ENCODE results near the gene ABCC4. TPM values are rescaled to one million over a fixed set of nuclear protein-coding genes. Genes with fewer than 3 reads are reported as not detected.

ABCC4 gene
- total RNA-seq, 2 donors from 2014 or later: 119 to 144 TPM

DNA sequence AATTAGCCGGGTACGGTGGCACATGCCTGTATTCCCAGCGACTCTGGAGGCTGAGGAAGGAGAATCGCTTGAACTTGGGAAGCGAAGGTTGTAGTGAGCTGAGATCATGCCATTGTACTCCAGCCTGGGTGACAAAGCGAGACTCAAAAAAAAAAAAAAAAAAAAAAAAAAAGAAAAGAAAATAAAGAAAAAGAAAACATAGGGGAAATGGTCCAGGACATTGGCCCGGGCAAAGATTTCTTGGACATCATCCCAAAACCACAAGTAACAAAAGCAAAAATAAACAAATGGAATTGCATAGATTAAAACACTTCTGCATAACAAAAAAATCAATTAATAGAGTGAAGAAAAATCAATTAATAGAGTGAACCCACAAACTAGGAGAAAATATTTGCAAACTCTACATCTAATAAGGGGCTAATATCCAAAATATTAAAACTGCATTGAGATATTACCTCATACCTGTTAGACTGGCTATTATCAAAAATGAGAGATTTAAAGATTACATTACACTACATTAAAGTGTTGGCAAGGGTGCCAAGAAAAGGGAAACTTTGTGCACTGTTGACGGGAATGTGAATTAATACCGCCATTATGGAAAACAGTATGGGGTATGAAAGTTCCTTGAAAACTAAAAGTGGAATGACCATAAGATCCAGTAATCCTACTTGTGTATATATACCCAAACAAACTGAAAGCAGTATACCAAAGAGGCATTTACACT, 18.5 kb upstream of the ABCC4 start:
- Histone ChIP-seq H3K4me3 (ENCODE audit: low read length) (no peak overlapping the region), H3K4me1 (ENCODE audit: control insufficient read depth, insufficient read depth, low read length) (no peaks in the 10 kb centered on the region), H3K9me3 (ENCODE audit: control insufficient read depth, low read length) (no peaks in the 10 kb centered on the region), H3K36me3 (ENCODE audit: control insufficient read depth, insufficient read depth, low read length) (no peaks in the 10 kb centered on the region), H3K27me3 (ENCODE audit: control insufficient read depth, insufficient read depth, low read length, poor library complexity, severe bottlenecking) (no peaks in the 10 kb centered on the region), H3K27ac (ENCODE audit: low read depth, low read length) (no peak overlapping the region), H3K9ac (ENCODE audit: extremely low read depth, low read length, poor library complexity, severe bottlenecking) (no peak overlapping the region)
- DNase-seq: no peak
- H3K27me3 Mint-ChIP-seq (ENCODE audit: insufficient read depth): no peaks in the 10 kb centered on the region
- WGBS, 2 experiments (ENCODE audit: insufficient coverage in 1 of 2, insufficient read length in 1 of 2): 88 to 95% methylated on average over 7 to 8 of the region's 9 CpGs
- no peak for TF ChIP-seq CTCF (conservative IDR thresholded peaks at IDR 0.05)
- no peak overlapping the region for H3K4me3 Mint-ChIP-seq
- H3K9me3 Mint-ChIP-seq: peaks cover 7% of the 10 kb centered on the region
- no peak overlapping the region for H3K27ac Mint-ChIP-seq
- peaks cover 6% of the 10 kb centered on the region for H3K4me1 Mint-ChIP-seq
- no peaks in the 10 kb centered on the region for H3K36me3 Mint-ChIP-seq (ENCODE audit: low read depth)

DNA sequence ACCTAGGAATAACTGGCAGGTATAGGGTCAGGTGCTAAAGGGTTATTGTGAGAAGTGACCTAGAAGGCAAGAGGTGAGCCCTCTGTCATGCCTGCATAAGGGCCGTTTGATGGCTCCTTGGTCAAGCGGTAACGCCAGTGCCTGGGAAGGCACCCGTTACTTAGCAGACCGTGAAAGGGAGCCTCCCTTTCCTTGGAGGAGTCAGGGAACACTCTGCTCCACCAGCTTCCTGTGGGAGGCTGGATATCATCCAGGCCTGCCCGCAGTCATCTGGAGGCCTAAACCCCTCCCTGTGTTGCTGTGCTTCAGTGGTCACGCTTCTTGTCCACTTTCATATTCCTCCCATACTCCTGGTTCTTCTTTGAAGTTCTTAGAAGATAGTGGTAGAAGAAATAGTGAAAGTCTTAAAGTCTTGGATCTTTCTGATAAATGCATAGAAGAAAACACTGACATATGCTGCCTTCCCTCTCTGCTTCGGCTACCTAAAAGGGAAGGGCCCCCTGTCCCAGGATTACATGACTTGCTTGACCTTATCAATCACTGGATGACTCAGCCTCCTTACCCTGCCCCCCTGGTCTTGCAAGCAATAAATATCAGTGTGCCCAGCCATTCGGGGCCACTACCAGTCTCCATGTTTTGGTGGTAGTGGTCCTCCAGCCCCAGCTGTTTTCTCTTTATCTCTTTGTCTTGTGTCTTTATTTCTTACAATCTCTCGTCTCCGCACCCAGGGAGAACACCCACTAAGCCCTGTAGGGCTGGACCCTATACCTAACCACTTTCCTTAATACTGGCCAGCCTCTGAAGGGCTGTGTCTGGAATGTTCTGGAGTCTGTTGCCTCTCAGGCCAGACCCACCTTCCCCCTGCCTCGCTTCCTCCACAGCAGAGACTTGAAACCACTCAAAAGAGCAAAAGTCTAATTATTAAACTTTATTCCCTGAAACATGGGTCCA, 16.1 kb upstream of the ABCC4 start:
- H3K4me1 Mint-ChIP-seq: peaks cover 6% of the 10 kb centered on the region
- H3K9me3 Mint-ChIP-seq: peaks cover 7% of the 10 kb centered on the region
- Histone ChIP-seq H3K27ac (ENCODE audit: low read depth, low read length) (no peak overlapping the region), H3K27me3 (ENCODE audit: control insufficient read depth, insufficient read depth, low read length, poor library complexity, severe bottlenecking) (no peaks in the 10 kb centered on the region), H3K4me3 (ENCODE audit: low read length) (no peak overlapping the region), H3K9me3 (ENCODE audit: control insufficient read depth, low read length) (no peaks in the 10 kb centered on the region), H3K4me1 (ENCODE audit: control insufficient read depth, insufficient read depth, low read length) (no peaks in the 10 kb centered on the region), H3K36me3 (ENCODE audit: control insufficient read depth, insufficient read depth, low read length) (no peaks in the 10 kb centered on the region), H3K9ac (ENCODE audit: extremely low read depth, low read length, poor library complexity, severe bottlenecking) (no peak overlapping the region)
- H3K27me3 Mint-ChIP-seq (ENCODE audit: insufficient read depth): no peaks in the 10 kb centered on the region
- H3K4me3 Mint-ChIP-seq: no peak overlapping the region
- WGBS, 2 experiments (ENCODE audit: insufficient coverage in 1 of 2, insufficient read length in 1 of 2): 69 to 85% methylated on average over 4 to 11 of the region's 12 CpGs
- H3K27ac Mint-ChIP-seq: no peak overlapping the region
- no peak for DNase-seq
- no peaks in the 10 kb centered on the region for H3K36me3 Mint-ChIP-seq (ENCODE audit: low read depth)
- no peak for TF ChIP-seq CTCF (conservative IDR thresholded peaks at IDR 0.05)

GRCh38 chr13:95315752-95316151, 14.5 kb upstream of the ABCC4 start:
- H3K27ac ChIP-seq (ENCODE audit: low read depth, low read length): no peak overlapping the region
- H3K4me1 ChIP-seq (ENCODE audit: control insufficient read depth, insufficient read depth, low read length): no peaks in the 10 kb centered on the region
- no peaks in the 10 kb centered on the region for H3K27me3 ChIP-seq (ENCODE audit: control insufficient read depth, insufficient read depth, low read length, poor library complexity, severe bottlenecking)
- Mint-ChIP-seq H3K27ac (no peak overlapping the region), H3K9me3 (peaks cover 7% of the 10 kb centered on the region), H3K4me1 (peaks cover 6% of the 10 kb centered on the region), H3K36me3 (ENCODE audit: low read depth) (peaks cover 4% of the 10 kb centered on the region), H3K27me3 (ENCODE audit: insufficient read depth) (no peaks in the 10 kb centered on the region), H3K4me3 (no peak overlapping the region)
- H3K9ac ChIP-seq (ENCODE audit: extremely low read depth, low read length, poor library complexity, severe bottlenecking): no peak overlapping the region
- DNase-seq: no peak
- H3K36me3 ChIP-seq (ENCODE audit: control insufficient read depth, insufficient read depth, low read length): no peaks in the 10 kb centered on the region
- TF ChIP-seq CTCF (conservative IDR thresholded peaks at IDR 0.05): no peak
- H3K4me3 ChIP-seq (ENCODE audit: low read length): no peak overlapping the region
- no peaks in the 10 kb centered on the region for H3K9me3 ChIP-seq (ENCODE audit: control insufficient read depth, low read length)
- 94 to 100% methylated on average over 3 of the region's 3 CpGs for WGBS, 2 experiments (ENCODE audit: insufficient coverage in 1 of 2, insufficient read length in 1 of 2)
